Endothelial cell of umbilical vein (primary cell): ENCODE data around the gene R3HDML. TPM values are rescaled to one million over a fixed set of nuclear protein-coding genes. Genes with fewer than 3 reads are reported as not detected.

Experiments used
- BruUV-seq: library from RNA; stranded (reverse); fragments of 400-500 nt; replicated peaks from 2 replicates; lab custom pipeline; 2021; lab: Mats Ljungman, UMichigan
- CTCF ChIA-PET: fragments of 300-600, 350-600 bp; sonication (Branson Sonifier 250); formaldehyde crosslinking; loops from one replicate; lab custom pipeline; 2021; ENCODE audit warnings: antibody characterized with exemption, inconsistent platforms; lab: Charles Lee
- POLR2A ChIA-PET: fragments of 300-600, 350-600 bp; sonication (Branson Sonifier 250); formaldehyde crosslinking; loops from one replicate; lab custom pipeline; 2021; ENCODE audit warnings: antibody characterized with exemption, inconsistent platforms; lab: Charles Lee
- DNase-seq: peaks from one replicate; pipeline ENCODE4 v3.0.0-alpha.2; 2011; ENCODE audit warnings: low read depth, low spot score
- FAIRE-seq: peaks from 2 replicates; lab custom pipeline; 2011; peaks lifted over from hg19 to GRCh38; lab: Jason Lieb, UNC
- H2AFZ ChIP-seq: 2 replicates; pipeline ENCODE4 v1.6.0; 2012; ENCODE audit warnings: low read depth, low read length, control low read depth, inconsistent platforms
- H3K27ac ChIP-seq: 2 replicates; pipeline ENCODE4 v1.5.1; 2011; ENCODE audit warnings: low read depth, mild to moderate bottlenecking, control low read depth, low read length, moderate library complexity; ENCODE audit not compliant: insufficient read depth
- H3K27me3 ChIP-seq, 2 experiments: 2 replicates each; pipeline versions ENCODE4 v1.6.0 to v1.6.1; 2011; ENCODE audit warnings: low read length in 2 of 2, mixed read lengths in 1 of 2; ENCODE audit not compliant: control insufficient read depth in 2 of 2, insufficient read depth in 2 of 2
- H3K36me3 ChIP-seq, 2 experiments: 2 replicates in 1 of 2; 3 replicates in 1 of 2; pipeline ENCODE4 v1.5.1; 2011; ENCODE audit warnings: low read length in 2 of 2, mild to moderate bottlenecking in 1 of 2, moderate library complexity in 1 of 2; ENCODE audit not compliant: control insufficient read depth in 2 of 2, insufficient read depth in 2 of 2; ENCODE audit errors: extremely low read depth in 1 of 2
- H3K4me1 ChIP-seq: 3 replicates; pipeline ENCODE4 v1.5.1; 2011; ENCODE audit warnings: mild to moderate bottlenecking, low read length; ENCODE audit not compliant: control insufficient read depth, insufficient read depth; ENCODE audit errors: extremely low read depth
- H3K4me2 ChIP-seq: 2 replicates; pipeline ENCODE4 v1.6.1; 2011; ENCODE audit warnings: low read length, control low read depth, mixed read lengths; ENCODE audit not compliant: insufficient read depth
- H3K4me3 ChIP-seq, 3 experiments: fragments of 200-600 bp in 1 of 3; sonication (generic), shearing (Covaris generic) in 1 of 3; replicated peaks in 1 of 3; 2 replicates each; pipeline ENCODE4 v1.5.1; 2011 to 2016; ENCODE audit warnings: control low read depth in 3 of 3, low read length in 3 of 3, mild to moderate bottlenecking in 2 of 3, inconsistent platforms in 1 of 3, low read depth in 1 of 3, moderate library complexity in 1 of 3; ENCODE audit not compliant: insufficient read depth in 1 of 3
- H3K79me2 ChIP-seq: 2 replicates; pipeline ENCODE4 v1.6.0; 2012; ENCODE audit warnings: low read length, inconsistent platforms; ENCODE audit not compliant: control insufficient read depth, insufficient read depth
- H3K9ac ChIP-seq: replicated peaks from 2 replicates; pipeline ENCODE3; 2011; ENCODE audit warnings: low read length, control low read depth; ENCODE audit not compliant: insufficient read depth; ENCODE audit errors: extremely low read depth
- H3K9me1 ChIP-seq: replicated peaks from 3 replicates; pipeline ENCODE4 v1.6.0; 2011; ENCODE audit warnings: mild to moderate bottlenecking, low read length; ENCODE audit not compliant: control insufficient read depth, insufficient read depth; ENCODE audit errors: extremely low read depth
- H3K9me3 ChIP-seq: replicated peaks from 2 replicates; pipeline ENCODE4 v1.5.1; 2012; ENCODE audit warnings: low read length, inconsistent platforms; ENCODE audit not compliant: control insufficient read depth, insufficient read depth
- H4K20me1 ChIP-seq: replicated peaks from 2 replicates; pipeline ENCODE3; 2011; ENCODE audit warnings: mild to moderate bottlenecking, low read length; ENCODE audit not compliant: control insufficient read depth, insufficient read depth; ENCODE audit errors: extremely low read depth
- CTCF ChIP-seq, 2 donors: IDR thresholded peaks; 1 replicate in 1 of 2; 2 replicates in 1 of 2; pipeline ENCODE4 v1.5.1; 2011; ENCODE audit warnings: low read length in 2 of 2, mild to moderate bottlenecking in 2 of 2, moderate library complexity in 2 of 2, control low read depth in 1 of 2, inconsistent platforms in 1 of 2, low read depth in 1 of 2; ENCODE audit not compliant: insufficient read depth in 1 of 2; ENCODE audit errors: extremely low read depth in 1 of 2
- EZH2 ChIP-seq: IDR thresholded peaks from 2 replicates; pipeline ENCODE4 v1.6.1; 2012; ENCODE audit warnings: borderline replicate concordance, low read depth, mild to moderate bottlenecking, moderate library complexity, low read length, inconsistent platforms; ENCODE audit not compliant: severe bottlenecking
- FOS ChIP-seq: IDR thresholded peaks from 2 replicates; pipeline ENCODE4 v1.6.1; 2011; ENCODE audit warnings: mild to moderate bottlenecking, low read length, moderate library complexity, borderline replicate concordance; ENCODE audit not compliant: insufficient read depth
- GATA2 ChIP-seq: IDR thresholded peaks from 2 replicates; pipeline ENCODE4 v1.7.0; 2011; ENCODE audit warnings: low read depth, mild to moderate bottlenecking, moderate library complexity, mixed read lengths, low read length; ENCODE audit not compliant: insufficient read length, insufficient read depth
- JUN ChIP-seq: IDR thresholded peaks from 2 replicates; pipeline ENCODE4 v1.6.1; 2011; ENCODE audit warnings: borderline replicate concordance, low read depth; ENCODE audit not compliant: insufficient read length, insufficient read depth
- MAX ChIP-seq: IDR thresholded peaks from 2 replicates; pipeline ENCODE4 v1.6.1; 2011; ENCODE audit not compliant: insufficient read depth, insufficient read length
- MYC ChIP-seq: IDR thresholded peaks from one replicate; pipeline ENCODE4 v1.6.1; 2011; ENCODE audit warnings: mild to moderate bottlenecking, low read depth, low read length
- POLR2A ChIP-seq: IDR thresholded peaks from 2 replicates; pipeline ENCODE4 v1.6.1; 2012; ENCODE audit warnings: low read depth, mild to moderate bottlenecking, control low read depth, low read length
- POLR2AphosphoS5 ChIP-seq: IDR thresholded peaks from 2 replicates; pipeline ENCODE4 v1.6.1; 2012; ENCODE audit warnings: low read depth, mild to moderate bottlenecking, control low read depth, low read length, moderate library complexity; ENCODE audit not compliant: insufficient read depth
- dilution Hi-C: fragments of 300-500 bp; cut with MboI; formaldehyde crosslinking; loops from one replicate; pipeline ENCODE4 v1.15.0; 2019; ENCODE audit warnings: low sequenced_read_pairs; ENCODE audit not compliant: extremely low pct_ligation_motif_present
- intact Hi-C: fragments of 100-400 bp; cut with micrococcal nuclease; formaldehyde crosslinking; loops from one replicate; pipeline ENCODE4 v1.10.0; 2022
- polyA plus RNA-seq, 4 experiments: library from polyadenylated mRNA; depleted of rRNA in 3 of 4; stranded (reverse) in 3 of 4; unstranded in 1 of 4; fragments of >200 nt; gene quantifications; 2 replicates each; pipeline versions ENCODE4 v1.2.1 to v1.2.3, GENCODE V29; 2011 to 2012; ENCODE audit warnings: missing spikeins in 1 of 4
- total RNA-seq: library from RNA; stranded (reverse); gene quantifications from 2 replicates; pipeline ENCODE4 v1.2.3, GENCODE V29; 2021

The R3HDML gene
- total and polyA plus RNA-seq, 2 donors (not counting 3 experiments of a cell fraction or from before 2014, with no cell fraction given) = not detected

GRCh38 chr20:44354979-44355497, 18.2 kb downstream of the R3HDML start:
- Histone ChIP-seq H3K79me2 (no peaks in the 10 kb centered on the region), H3K9me3 (no peaks in the 10 kb centered on the region), H3K27ac (no peak overlapping the region), H3K9me1 (no peaks in the 10 kb centered on the region), H2AFZ (no peak overlapping the region), H3K27me3 (no peaks in the 10 kb centered on the region), H3K4me1 (no peaks in the 10 kb centered on the region), H3K36me3 (no peaks in the 10 kb centered on the region), H3K9ac (no peak overlapping the region), H4K20me1 (no peaks in the 10 kb centered on the region), H3K4me2 (no peak overlapping the region), H3K4me3 (no peak overlapping the region)
- TF ChIP-seq EZH2 (no peak), MYC (no peak), CTCF (IDR thresholded peaks at IDR 0.05; ENCODE audit: extremely low read depth in 1 of 2, insufficient read depth in 1 of 2, low read depth in 1 of 2, low read length in 2 of 2) (no peak), GATA2 (no peak), JUN (no peak), POLR2A (no peak), MAX (no peak), POLR2AphosphoS5 (no peak), FOS (no peak)
- POLR2A ChIA-PET = no interaction called here
- FAIRE-seq (no peak), DNase-seq (no peak)
- dilution Hi-C loops = no loop called here
- intact Hi-C loops = no loop called here
- CTCF ChIA-PET = no interaction called here
- BruUV-seq = no TSS peak
